ENCODE measurements around the gene CDC42EP4. TPM values are rescaled to one million over a fixed set of nuclear protein-coding genes. Genes with fewer than 3 reads are reported as not detected.
"Not testable (repeated sequence)": the region's sequence is repeated elsewhere in the genome, so short reads cannot be mapped to it uniquely, and the experiment has no call there.

CDC42EP4 gene
- total and polyA plus RNA-seq, 7 donors, result 10.7 to 24.4 (median 18.3) TPM

DNA sequence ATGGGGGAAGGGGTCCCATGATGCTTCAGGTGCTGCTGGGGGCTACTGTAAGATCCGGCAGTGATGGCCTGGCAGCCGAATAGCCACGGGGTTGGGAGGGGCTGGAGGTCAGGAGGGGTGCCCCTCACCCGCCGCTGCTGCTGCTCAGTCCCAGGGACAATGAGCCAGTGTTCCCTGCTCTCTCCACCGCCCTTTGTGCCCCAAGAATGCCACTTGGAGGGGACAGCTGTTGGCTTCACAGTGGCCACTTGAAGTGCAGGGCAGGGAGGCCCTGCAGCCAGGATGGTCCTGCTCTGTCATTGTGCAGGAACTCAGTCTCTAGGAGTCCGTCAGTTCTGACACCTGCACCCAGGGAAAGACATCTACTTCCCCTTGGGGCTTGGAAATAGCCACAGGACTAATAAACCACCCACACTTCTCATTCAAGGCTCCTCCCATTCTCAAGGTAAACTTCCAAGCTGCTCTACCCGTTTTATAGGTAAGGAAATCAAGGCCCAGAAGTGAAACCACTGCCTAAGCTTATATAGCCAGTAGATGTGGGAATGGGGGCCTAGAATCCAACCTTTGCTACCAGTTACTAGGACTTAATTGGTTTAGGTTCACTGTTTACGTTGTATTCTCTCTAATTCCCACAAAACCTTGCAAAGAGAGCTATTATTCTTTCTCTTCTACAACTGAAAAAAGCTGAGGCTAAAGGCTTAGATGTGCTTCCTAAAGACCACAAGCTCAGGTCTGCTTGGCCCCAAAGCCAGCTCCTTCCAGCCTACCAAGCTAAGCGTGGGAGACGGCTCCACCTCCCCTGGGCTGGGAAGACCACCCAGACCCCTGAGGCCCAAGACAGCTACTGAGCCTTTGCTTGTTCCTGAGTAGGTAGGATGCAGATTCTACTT, 43.9 kb downstream of the CDC42EP4 start:
- H3K36me3 ChIP-seq (ENCODE audit: insufficient read depth in 1 of 2, low read depth in 1 of 2), result no peaks in the 10 kb centered on the region
- no peaks in the 10 kb centered on the region for H3K9me3 ChIP-seq
- H3K27me3 ChIP-seq (ENCODE audit: insufficient read depth in 3 of 3, low read length in 2 of 3), result no peaks in the 10 kb centered on the region
- H3K27ac ChIP-seq, result no peak overlapping the region
- no peak for TF ChIP-seq CTCF (IDR thresholded peaks at IDR 0.05)
- WGBS, 3 donors, result 60 to 68% (median 67%) methylated on average over 11 of the region's 11 CpGs
- DNase-seq, result no peak
- no peak for ATAC-seq
- H3K4me1 ChIP-seq, result no peaks in the 10 kb centered on the region
- no peak overlapping the region for H3K4me3 ChIP-seq
- intact Hi-C loops (cut with DNase I), result no loop called here

- intact Hi-C loops (cut with DNase I), result no loop called here
- H3K27ac ChIP-seq, result no peak overlapping the region
- no peaks in the 10 kb centered on the region for H3K36me3 ChIP-seq (ENCODE audit: insufficient read depth in 1 of 2, low read depth in 1 of 2)
- WGBS, 3 donors, result 81 to 84% (median 81%) methylated on average over 11 of the region's 11 CpGs
- H3K9me3 ChIP-seq, result no peaks in the 10 kb centered on the region
- no peak for TF ChIP-seq CTCF (IDR thresholded peaks at IDR 0.05)
- no peak overlapping the region for H3K4me3 ChIP-seq
- no peak for DNase-seq
- H3K27me3 ChIP-seq (ENCODE audit: insufficient read depth in 3 of 3, low read length in 2 of 3), result no peaks in the 10 kb centered on the region
- no peak for ATAC-seq
- H3K4me1 ChIP-seq, result no peaks in the 10 kb centered on the region
Observed at GRCh38 chr17:73266796-73267195, 45.0 kb downstream of the CDC42EP4 start.

DNA sequence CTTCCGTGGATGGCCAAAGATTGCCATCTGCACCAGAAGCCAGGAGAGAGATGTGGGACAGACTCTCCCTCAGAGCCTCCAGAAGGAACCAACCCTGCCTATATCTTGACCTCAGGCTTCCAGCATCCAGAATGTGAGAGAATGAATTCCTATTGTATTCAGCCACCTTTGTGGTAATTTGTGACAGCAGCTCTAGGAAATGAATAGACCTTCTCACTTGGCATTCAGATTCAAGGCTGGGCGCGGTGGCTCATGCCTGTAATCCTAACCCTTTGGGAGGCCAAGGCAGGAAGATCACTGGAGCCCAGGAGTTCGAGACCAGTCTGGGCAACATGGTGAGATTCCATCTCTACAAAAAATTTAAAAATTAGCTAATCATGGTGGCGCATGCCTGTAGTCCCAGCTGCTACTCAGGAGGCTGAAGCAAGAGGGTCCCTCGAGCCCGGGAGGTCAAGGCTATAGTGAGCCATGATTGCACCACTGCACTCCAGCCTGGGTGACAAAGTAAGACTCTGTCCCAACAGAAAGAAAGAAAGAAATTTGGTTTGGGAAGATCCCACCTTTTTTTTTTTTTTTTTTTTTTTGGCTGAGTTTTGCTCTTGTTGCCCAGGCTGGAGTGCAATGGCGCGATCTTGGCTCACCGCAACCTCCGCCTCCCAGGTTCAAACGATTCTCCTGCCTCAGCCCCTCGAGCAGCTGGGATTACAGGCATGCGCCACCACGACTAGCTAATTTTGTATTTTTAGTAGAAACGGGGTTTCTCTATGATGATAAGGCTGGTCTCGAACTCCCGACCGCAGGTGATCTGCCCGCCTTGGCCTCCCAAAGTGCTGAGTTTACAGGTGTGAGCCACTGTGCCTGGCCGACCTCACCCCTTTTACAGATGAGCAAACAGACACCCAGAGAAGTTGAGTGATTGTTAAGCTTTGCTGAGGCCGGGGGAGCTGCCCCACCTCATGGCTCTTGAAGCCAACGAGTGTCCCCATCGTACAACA, 45.9 kb downstream of the CDC42EP4 start:
- TF ChIP-seq CTCF (IDR thresholded peaks at IDR 0.05), result no peak
- no peak overlapping the region for H3K4me3 ChIP-seq
- WGBS, 3 donors, result 85 to 89% (median 85%) methylated on average over 24 of the region's 24 CpGs
- no peak overlapping the region for H3K27ac ChIP-seq
- no peaks in the 10 kb centered on the region for H3K4me1 ChIP-seq
- no peaks in the 10 kb centered on the region for H3K27me3 ChIP-seq (ENCODE audit: insufficient read depth in 3 of 3, low read length in 2 of 3)
- intact Hi-C loops (cut with DNase I), result no loop called here
- DNase-seq (no peak), ATAC-seq (no peak)
- H3K9me3 ChIP-seq, result no peaks in the 10 kb centered on the region
- H3K36me3 ChIP-seq (ENCODE audit: insufficient read depth in 1 of 2, low read depth in 1 of 2), result no peaks in the 10 kb centered on the region

DNA sequence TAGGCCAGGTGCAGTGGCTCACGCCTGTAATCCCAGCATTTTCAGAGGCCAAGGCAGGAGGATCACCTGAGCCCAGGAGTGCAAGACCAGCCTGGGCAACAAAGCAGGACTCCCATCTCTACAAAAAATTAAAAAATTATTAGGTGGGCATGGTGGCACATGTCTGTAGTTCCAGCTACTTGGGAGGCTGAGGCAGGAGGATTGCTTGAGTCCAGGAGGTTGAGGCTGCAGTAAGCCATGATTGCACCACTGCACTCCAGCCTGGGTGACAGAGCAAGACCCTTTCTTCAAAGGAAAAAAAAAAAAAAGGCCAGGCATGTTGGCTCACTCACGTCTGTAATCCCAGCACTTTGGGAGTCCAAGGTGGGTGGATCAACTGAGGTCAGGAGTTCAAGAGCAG, 47.4 kb downstream of the CDC42EP4 start:
- ATAC-seq; H3K4me1 ChIP-seq; H3K36me3 ChIP-seq (ENCODE audit: insufficient read depth in 1 of 2, low read depth in 1 of 2); DNase-seq; H3K27ac ChIP-seq; intact Hi-C loops (cut with DNase I); H3K27me3 ChIP-seq (ENCODE audit: insufficient read depth in 3 of 3, low read length in 2 of 3); H3K4me3 ChIP-seq; H3K9me3 ChIP-seq: not testable (repeated sequence)
- 77 to 93% (median 88%) methylated on average over 2 of the region's 2 CpGs for WGBS, 3 donors
